ENCODE measurements around the gene ZNF654.

DNA sequence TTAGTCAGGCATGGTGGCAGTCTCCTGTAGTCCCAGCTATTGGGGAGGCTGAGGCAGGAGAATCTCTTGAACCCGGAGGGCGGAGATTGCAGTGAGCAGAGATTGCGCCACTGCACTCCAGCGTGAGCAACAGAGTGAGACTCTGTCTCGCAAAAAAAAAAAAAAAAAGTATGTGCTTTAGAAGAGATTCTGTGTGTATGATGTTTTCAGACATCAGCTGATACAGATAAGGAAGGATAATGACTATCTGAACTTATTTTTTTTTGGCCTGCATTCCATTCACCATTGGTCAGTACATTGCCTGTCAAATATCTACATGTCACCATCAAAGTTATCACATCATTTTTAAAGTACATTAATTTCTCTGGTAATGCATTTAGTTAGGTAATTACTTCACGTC, 108.1 kb downstream of the ZNF654 start:
- TF ChIP-seq, protein P1, sequence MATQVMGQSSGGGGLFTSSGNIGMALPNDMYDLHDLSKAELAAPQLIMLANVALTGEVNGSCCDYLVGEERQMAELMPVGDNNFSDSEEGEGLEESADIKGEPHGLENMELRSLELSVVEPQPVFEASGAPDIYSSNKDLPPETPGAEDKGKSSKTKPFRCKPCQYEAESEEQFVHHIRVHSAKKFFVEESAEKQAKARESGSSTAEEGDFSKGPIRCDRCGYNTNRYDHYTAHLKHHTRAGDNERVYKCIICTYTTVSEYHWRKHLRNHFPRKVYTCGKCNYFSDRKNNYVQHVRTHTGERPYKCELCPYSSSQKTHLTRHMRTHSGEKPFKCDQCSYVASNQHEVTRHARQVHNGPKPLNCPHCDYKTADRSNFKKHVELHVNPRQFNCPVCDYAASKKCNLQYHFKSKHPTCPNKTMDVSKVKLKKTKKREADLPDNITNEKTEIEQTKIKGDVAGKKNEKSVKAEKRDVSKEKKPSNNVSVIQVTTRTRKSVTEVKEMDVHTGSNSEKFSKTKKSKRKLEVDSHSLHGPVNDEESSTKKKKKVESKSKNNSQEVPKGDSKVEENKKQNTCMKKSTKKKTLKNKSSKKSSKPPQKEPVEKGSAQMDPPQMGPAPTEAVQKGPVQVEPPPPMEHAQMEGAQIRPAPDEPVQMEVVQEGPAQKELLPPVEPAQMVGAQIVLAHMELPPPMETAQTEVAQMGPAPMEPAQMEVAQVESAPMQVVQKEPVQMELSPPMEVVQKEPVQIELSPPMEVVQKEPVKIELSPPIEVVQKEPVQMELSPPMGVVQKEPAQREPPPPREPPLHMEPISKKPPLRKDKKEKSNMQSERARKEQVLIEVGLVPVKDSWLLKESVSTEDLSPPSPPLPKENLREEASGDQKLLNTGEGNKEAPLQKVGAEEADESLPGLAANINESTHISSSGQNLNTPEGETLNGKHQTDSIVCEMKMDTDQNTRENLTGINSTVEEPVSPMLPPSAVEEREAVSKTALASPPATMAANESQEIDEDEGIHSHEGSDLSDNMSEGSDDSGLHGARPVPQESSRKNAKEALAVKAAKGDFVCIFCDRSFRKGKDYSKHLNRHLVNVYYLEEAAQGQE (IDR thresholded peaks at IDR 0.05; ENCODE audit: low read depth): no peak
- TF ChIP-seq POLR2A (IDR thresholded peaks at IDR 0.05; ENCODE audit: borderline replicate concordance, extremely low read depth, insufficient read depth, insufficient read length) (no peak), EZH2phosphoT487 (IDR thresholded peaks at IDR 0.05; ENCODE audit: borderline replicate concordance) (no peak), ZFX (IDR thresholded peaks at IDR 0.05) (no peak), EZH2 (IDR thresholded peaks at IDR 0.05) (no peak), EGR1 (IDR thresholded peaks at IDR 0.05; ENCODE audit: low read depth) (no peak), TCF7L2 (IDR thresholded peaks at IDR 0.05; ENCODE audit: borderline replicate concordance, extremely low read depth, insufficient read depth, insufficient read length) (no peak), POLR2AphosphoS5 (IDR thresholded peaks at IDR 0.05; ENCODE audit: low read depth, low read length) (no peak)
- TF ChIP-seq, protein P2, sequence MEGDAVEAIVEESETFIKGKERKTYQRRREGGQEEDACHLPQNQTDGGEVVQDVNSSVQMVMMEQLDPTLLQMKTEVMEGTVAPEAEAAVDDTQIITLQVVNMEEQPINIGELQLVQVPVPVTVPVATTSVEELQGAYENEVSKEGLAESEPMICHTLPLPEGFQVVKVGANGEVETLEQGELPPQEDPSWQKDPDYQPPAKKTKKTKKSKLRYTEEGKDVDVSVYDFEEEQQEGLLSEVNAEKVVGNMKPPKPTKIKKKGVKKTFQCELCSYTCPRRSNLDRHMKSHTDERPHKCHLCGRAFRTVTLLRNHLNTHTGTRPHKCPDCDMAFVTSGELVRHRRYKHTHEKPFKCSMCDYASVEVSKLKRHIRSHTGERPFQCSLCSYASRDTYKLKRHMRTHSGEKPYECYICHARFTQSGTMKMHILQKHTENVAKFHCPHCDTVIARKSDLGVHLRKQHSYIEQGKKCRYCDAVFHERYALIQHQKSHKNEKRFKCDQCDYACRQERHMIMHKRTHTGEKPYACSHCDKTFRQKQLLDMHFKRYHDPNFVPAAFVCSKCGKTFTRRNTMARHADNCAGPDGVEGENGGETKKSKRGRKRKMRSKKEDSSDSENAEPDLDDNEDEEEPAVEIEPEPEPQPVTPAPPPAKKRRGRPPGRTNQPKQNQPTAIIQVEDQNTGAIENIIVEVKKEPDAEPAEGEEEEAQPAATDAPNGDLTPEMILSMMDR (IDR thresholded peaks at IDR 0.05 in 2 of 3, conservative IDR thresholded peaks at IDR 0.05 in 1 of 3; ENCODE audit: borderline replicate concordance in 1 of 3, insufficient read depth in 1 of 3, low read depth in 2 of 3, low read length in 2 of 3): no peak

Data from HCT116 (cell line).